Activated CD4-positive, alpha-beta T cell treated with anti-CD3 and anti-CD28 coated beads, Interleukin-10, Interleukin-2, amounts not matched to agents 100 ng/mL and 50 ng/mL, durations not matched to agents 16 hours and 8 hours (primary cell): Measurements from ENCODE around the gene DUSP8.
"Not testable (repeated sequence)": the region's sequence is repeated elsewhere in the genome, so short reads cannot be mapped to it uniquely, and the experiment has no call there.

ENCODE experiments used
- DNase-seq: peaks from one replicate; pipeline ENCODE4 v3.0.0-alpha.2; 2020

The DUSP8 gene

DNA sequence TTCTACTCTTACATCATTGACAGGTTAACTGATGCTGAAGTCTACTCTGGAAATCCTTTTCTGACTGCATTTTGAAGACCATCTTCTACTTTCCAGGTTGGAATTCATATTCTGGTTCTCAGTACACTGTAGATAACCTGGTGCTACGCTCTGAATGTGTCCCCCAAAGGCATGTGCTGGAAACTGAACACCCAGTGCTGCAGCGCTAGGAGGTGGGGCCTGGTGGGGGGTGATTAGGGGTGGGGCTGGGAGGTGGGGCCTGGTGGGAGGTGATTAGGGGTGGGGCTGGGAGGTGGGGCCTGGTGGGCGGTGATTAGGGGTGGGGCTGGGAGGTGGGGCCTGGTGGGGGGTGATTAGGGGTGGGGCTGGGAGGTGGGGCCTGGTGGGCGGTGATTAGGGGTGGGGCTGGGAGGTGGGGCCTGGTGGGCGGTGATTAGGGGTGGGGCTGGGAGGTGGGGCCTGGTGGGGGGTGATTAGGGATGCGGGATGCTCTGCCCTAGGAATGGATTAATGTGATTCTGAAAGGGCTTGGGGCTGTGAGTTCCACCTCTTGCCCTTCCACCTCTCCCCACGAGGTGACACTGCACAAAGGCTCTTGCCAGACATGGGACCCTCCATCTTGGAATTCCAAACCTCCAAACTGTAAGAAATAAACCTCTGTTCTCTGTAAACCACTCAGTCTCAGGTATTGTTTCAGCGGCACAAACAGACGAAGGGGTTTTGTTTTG is 59.4 kb downstream of the DUSP8 start:
- DNase-seq, result not testable (repeated sequence)

GRCh38 chr11:1511937-1512496 is 60.1 kb downstream of the DUSP8 start:
- DNase-seq, result no peak

GRCh38 chr11:1510928-1511327 is 61.1 kb downstream of the DUSP8 start:
- DNase-seq, result no peak

DNA sequence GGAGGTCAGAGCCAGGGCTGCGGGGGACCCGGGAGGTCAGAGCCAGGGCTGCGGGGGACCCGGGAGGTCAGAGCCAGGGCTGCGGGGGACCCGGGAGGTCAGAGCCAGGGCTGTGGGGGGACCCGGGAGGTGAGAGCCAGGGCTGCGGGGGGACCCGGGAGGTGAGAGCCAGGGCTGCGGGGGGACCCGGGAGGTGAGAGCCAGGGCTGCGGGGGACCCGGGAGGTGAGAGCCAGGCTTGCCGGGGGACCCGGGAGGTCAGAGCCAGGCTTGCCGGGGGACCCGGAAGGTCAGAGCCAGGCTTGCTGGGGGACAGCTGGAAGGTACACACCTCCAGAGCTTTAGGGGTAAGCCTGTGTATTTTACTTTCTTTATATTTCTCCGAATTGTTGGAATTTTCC is 61.7 kb downstream of the DUSP8 start:
- DNase-seq, result not testable (repeated sequence)

DNA sequence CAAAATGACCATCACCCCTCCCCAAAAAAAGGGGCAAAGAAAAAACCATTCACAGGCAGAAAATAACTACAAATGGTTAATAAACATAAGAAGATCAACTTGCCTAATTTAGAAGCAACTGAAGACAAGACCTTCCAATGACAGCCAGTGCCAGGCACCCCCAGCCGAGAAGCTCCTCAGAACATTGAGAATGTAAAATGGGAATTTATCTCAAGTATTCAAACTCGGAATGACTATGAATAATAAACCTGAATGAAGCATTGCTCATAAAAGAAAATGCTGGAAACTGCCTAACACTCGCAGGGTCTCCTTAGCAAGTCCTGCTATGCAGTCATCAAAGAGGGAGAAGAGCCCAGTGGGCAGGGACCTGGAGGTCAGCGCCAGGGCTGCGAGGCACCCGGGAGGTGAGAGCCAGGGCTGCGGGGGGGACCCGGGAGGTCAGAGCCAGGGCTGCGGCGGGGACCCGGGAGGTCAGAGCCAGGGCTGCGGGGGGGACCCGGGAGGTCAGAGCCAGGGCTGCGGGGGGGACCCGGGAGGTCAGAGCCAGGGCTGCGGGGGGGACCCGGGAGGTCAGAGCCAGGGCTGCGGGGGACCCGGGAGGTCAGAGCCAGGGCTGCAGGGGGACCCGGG is 62.3 kb downstream of the DUSP8 start:
- DNase-seq, result no peak

GRCh38 chr11:1508986-1509385 is 63.1 kb downstream of the DUSP8 start:
- DNase-seq, result no peak

GRCh38 chr11:1508491-1508891 is 63.6 kb downstream of the DUSP8 start:
- no peak for DNase-seq

GRCh38 chr11:1507381-1508140 is 64.5 kb downstream of the DUSP8 start:
- no peak for DNase-seq

GRCh38 chr11:1506981-1507380 is 65.1 kb downstream of the DUSP8 start:
- no peak for DNase-seq

GRCh38 chr11:1505480-1505879 is 66.6 kb downstream of the DUSP8 start:
- no peak for DNase-seq

DNA sequence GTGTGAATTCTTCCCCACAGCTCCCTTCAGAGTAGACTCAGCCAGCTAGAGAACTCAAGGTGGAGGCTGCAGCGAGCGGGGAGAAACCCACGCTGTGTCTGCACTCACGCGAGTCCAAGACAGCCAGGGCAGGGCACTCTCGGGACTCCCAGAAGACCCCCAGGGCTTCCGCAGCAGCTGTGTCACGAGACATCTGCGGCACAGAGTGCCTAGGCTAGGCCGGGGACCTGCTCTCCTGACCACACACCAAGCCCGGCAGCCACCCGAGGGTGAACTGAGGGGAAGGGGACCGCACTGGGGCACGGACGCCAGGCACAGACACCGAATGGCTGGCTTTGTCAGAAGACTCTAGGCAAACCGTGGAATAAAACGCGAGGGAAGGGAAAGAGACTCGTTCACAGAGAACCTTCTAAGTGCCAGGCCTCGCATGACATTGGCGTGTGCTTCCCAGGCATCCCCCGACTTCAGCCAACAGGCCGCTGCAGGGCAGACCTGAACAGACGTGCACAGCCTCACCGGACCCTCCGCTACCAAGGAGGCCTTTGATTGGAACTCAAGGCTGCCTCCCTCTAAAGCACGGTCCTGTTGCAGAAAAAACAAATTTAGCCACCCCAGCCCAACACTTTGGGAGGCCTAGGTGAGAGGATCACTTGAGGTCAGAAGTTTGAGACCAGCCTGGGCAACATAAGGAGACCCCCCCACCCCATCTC is 67.3 kb downstream of the DUSP8 start:
- DNase-seq, result no peak

GRCh38 chr11:1504138-1504537 is 67.9 kb downstream of the DUSP8 start:
- no peak for DNase-seq
